Neutrophil (primary cell): ENCODE measurements around the gene FOSL2.

Experiments
- H3K27ac ChIP-seq: fragments of 200-600 bp; sonication (generic); 2 replicates; pipeline ENCODE4 v1.5.1; 2016; ENCODE audit warnings: mild to moderate bottlenecking, moderate library complexity
- H3K27me3 ChIP-seq: fragments of 200-600 bp; sonication (generic); 2 replicates; pipeline ENCODE4 v1.6.0; 2016; ENCODE audit warnings: mild to moderate bottlenecking
- H3K36me3 ChIP-seq: fragments of 200-600 bp; sonication (generic); 2 replicates; pipeline ENCODE4 v1.5.1; 2017
- H3K4me1 ChIP-seq, 2 experiments: fragments of 200-600 bp in 1 of 2; sonication (generic) in 1 of 2; 1 replicate in 1 of 2; 2 replicates in 1 of 2; pipeline versions ENCODE4 v1.5.1 to v1.6.1; 2013 to 2016; ENCODE audit warnings: low read depth in 1 of 2, low read length in 1 of 2, mild to moderate bottlenecking in 1 of 2, moderate library complexity in 1 of 2; ENCODE audit not compliant: control insufficient read depth in 1 of 2, insufficient read depth in 1 of 2
- H3K4me3 ChIP-seq, 2 experiments: fragments of 200-600 bp in 1 of 2; sonication (generic) in 1 of 2; 1 replicate in 1 of 2; 2 replicates in 1 of 2; pipeline ENCODE4 v1.5.1; 2013 to 2016; ENCODE audit warnings: low read depth in 1 of 2, low read length in 1 of 2, mild to moderate bottlenecking in 1 of 2, moderate library complexity in 1 of 2
- H3K9me3 ChIP-seq: fragments of 200-600 bp; sonication (generic); 2 replicates; pipeline ENCODE4 v1.5.1; 2016
- TF ChIP-seq, protein P1 (sequence below): fragments of 200-600 bp; sonication (generic); IDR thresholded peaks from 2 replicates; pipeline ENCODE4 v1.5.1; 2016; ENCODE audit warnings: antibody characterized with exemption

FOSL2 gene

DNA sequence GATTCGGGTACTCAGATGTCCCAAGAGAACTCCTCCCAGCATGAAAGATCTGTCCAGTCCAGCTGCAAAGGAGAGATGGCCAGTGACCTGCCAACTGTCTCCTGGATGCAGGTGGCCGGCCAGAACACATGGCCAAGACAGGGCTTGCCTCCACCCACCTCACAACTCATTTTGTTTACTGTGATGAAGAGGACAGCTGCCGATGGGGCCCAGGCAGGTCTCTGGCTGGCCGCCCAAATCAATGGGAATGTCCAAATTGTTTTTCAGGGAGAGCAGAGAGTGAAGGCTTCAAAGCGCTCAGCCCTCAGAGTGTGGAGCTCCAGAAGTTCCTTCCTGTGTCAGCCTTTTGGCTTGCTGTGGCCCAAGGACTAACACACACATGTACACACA, 41.9 kb downstream of the FOSL2 start:
- no peaks in the 10 kb centered on the region for H3K27me3 ChIP-seq
- H3K36me3 ChIP-seq = no peaks in the 10 kb centered on the region
- H3K9me3 ChIP-seq = no peaks in the 10 kb centered on the region
- peaks cover 37 to 39% of the 10 kb centered on the region in 2 experiments for H3K4me1 ChIP-seq
- no peak overlapping the region for H3K4me3 ChIP-seq
- TF ChIP-seq, protein P1, sequence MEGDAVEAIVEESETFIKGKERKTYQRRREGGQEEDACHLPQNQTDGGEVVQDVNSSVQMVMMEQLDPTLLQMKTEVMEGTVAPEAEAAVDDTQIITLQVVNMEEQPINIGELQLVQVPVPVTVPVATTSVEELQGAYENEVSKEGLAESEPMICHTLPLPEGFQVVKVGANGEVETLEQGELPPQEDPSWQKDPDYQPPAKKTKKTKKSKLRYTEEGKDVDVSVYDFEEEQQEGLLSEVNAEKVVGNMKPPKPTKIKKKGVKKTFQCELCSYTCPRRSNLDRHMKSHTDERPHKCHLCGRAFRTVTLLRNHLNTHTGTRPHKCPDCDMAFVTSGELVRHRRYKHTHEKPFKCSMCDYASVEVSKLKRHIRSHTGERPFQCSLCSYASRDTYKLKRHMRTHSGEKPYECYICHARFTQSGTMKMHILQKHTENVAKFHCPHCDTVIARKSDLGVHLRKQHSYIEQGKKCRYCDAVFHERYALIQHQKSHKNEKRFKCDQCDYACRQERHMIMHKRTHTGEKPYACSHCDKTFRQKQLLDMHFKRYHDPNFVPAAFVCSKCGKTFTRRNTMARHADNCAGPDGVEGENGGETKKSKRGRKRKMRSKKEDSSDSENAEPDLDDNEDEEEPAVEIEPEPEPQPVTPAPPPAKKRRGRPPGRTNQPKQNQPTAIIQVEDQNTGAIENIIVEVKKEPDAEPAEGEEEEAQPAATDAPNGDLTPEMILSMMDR = no peak
- no peak overlapping the region for H3K27ac ChIP-seq

DNA sequence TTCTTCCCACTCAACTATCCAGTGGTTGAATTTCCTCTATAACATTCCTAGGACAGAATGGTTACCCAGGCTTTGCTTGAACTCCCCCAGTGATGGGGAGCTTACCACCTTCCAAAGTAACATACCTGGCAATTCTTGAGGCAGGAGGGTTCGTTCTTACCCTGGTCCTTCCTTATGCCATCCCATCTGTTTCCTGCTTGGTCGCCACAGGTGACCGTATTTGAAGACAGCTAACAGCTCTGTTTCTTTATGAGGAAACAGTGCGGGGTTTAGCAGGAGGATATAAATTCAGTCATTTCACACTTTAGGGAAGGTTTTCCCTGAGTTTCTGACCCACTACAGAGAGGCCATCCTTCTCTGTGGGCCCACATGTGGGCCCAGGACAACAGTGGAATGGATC, 42.6 kb downstream of the FOSL2 start:
- TF ChIP-seq, protein P1 = no peak
- H3K4me3 ChIP-seq = no peak overlapping the region

DNA sequence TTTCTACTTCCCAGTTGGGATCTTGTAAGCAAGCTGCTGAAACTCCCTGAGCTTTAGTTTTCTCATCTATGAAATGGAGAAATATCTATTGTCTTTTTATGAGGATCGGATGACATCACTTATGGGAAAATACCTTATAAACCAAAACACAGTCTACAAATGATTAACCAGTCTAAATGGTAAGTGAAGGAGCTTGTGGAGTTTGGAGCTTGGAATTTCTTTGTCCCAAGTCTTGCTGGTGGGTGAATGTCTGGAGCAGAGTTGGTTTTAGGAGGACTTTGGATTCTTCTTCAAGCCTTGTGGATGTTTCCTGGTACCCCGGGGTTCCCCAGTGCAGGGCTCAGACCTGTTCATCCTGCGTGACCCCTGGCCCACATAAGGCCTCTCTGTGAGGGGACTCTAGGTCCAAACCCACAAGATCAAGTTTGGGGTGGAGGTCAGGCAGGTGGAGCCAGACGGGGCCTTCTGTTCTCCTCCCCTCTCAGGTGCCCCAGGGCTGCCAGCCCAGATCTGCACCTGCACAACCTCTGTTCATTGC, 43.2 kb downstream of the FOSL2 start:
- H3K4me3 ChIP-seq = no peak overlapping the region
- no peaks in the 10 kb centered on the region for H3K36me3 ChIP-seq
- H3K27ac ChIP-seq = no peak overlapping the region
- peaks cover 24 to 26% of the 10 kb centered on the region in 2 experiments for H3K4me1 ChIP-seq
- no peaks in the 10 kb centered on the region for H3K9me3 ChIP-seq
- no peaks in the 10 kb centered on the region for H3K27me3 ChIP-seq
- TF ChIP-seq, protein P1 = no peak

More for the DNA sequence above, 42.6 kb downstream of the FOSL2 start:
- no peaks in the 10 kb centered on the region for H3K27me3 ChIP-seq
- H3K4me1 ChIP-seq = peaks cover 30 to 33% of the 10 kb centered on the region in 2 experiments
- no peaks in the 10 kb centered on the region for H3K9me3 ChIP-seq
- no peak overlapping the region for H3K27ac ChIP-seq
- H3K36me3 ChIP-seq = no peaks in the 10 kb centered on the region

DNA sequence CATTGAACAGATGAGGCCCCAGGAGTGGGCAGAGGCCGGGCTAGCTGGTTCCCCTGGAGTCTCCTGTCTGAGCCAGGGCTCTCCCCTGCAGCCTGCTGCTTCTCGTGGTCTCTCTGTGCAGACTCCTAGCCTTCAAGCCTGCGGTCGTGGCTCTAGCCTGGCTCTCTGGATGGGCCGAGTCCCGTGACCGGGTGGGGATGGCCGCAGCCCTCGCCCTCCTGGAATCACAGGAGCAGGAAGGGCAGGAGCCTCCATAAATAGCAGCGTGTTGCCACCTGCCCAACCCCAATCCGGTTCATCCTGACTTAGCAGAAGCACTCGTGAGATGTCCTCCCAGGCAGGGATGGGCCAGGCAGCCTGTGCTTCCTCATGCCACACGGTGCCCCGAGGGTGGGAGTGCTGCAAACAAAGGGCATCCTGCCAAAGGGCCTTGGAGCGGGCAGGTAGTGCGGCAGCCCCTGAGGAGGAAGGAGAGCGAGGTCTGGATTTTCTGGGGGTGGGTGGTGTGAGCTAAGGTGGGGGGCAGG, 43.9 kb downstream of the FOSL2 start:
- no peaks in the 10 kb centered on the region for H3K27me3 ChIP-seq
- TF ChIP-seq, protein P1 = no peak
- H3K27ac ChIP-seq = no peak overlapping the region
- no peak overlapping the region for H3K4me3 ChIP-seq
- no peaks in the 10 kb centered on the region for H3K36me3 ChIP-seq
- H3K9me3 ChIP-seq = no peaks in the 10 kb centered on the region
- H3K4me1 ChIP-seq = peaks cover 17 to 19% of the 10 kb centered on the region in 2 experiments

DNA sequence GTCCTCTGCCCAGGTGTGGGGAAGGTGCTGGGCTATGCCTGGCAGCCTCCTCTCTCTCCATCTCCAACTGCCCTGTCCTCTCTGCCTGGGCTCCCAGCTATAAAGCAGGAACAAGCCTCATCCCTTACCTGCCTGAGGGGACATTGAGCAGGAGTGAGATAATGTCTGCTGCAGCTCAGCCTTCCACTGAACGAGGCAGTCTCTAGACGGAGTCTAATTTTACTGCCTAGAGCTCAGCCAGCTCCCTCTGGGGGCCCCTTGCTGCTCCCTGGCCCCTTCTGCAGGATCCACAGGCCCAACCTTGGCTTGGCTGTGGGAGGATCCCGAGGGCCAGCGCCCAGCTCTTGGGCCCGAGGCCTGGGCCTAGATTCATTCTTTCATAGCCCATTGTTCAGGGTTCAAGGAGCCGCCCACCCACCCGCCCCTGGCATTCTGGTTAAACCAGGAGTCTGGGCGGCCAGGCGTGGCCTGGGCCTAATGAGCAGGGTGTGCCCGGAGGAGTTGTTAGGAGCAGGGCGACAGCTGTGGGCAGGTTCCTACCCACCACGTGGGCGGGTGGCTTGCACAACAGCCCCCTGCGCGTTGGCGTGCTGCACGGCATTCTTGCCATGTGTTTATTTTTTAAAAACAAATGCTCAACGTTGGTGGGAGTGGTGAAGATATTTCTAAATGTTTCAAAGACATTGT, 44.6 kb downstream of the FOSL2 start:
- H3K36me3 ChIP-seq = no peaks in the 10 kb centered on the region
- no peak overlapping the region for H3K4me3 ChIP-seq
- H3K27me3 ChIP-seq = no peaks in the 10 kb centered on the region
- H3K27ac ChIP-seq = no peak overlapping the region
- peaks cover 10 to 12% of the 10 kb centered on the region in 2 experiments for H3K4me1 ChIP-seq
- TF ChIP-seq, protein P1 = no peak
- no peaks in the 10 kb centered on the region for H3K9me3 ChIP-seq
